Caco-2 (cell line): ENCODE results near the gene USP1. TPM values are rescaled to one million over a fixed set of nuclear protein-coding genes. Genes with fewer than 3 reads are reported as not detected.

ENCODE experiments used
- BruUV-seq: library from RNA; stranded (reverse); fragments of 400-500 nt; replicated peaks from 2 replicates; lab custom pipeline; 2021; lab: Mats Ljungman, UMichigan
- CTCF ChIA-PET: fragments of 300-600 bp; sonication (Branson Sonifier 250); formaldehyde crosslinking; loops from one replicate; lab custom pipeline; 2022; ENCODE audit warnings: antibody characterized with exemption; lab: Charles Lee
- POLR2A ChIA-PET: fragments of 300-600 bp; sonication (Branson Sonifier 250); formaldehyde crosslinking; loops from one replicate; lab custom pipeline; 2022; ENCODE audit warnings: antibody characterized with exemption; lab: Charles Lee
- DNase-seq, 2 experiments: peaks; one replicate each; pipeline versions ENCODE4 v3.0.0 to v3.0.0-alpha.2; 2020 to 2022
- H3K27me3 ChIP-seq: replicated peaks from 2 replicates; pipeline ENCODE4 v1.6.0; 2011; ENCODE audit warnings: low read length; ENCODE audit not compliant: control insufficient read depth, insufficient read depth
- H3K36me3 ChIP-seq: 2 replicates; pipeline ENCODE4 v1.5.1; 2011; ENCODE audit warnings: low read length; ENCODE audit not compliant: control insufficient read depth, insufficient read depth
- H3K4me1 ChIP-seq: fragments of 250-450 bp; sonication (Bioruptor Pico); 2 replicates; pipeline ENCODE4 v1.5.1; 2020; ENCODE audit warnings: mild to moderate bottlenecking
- H3K4me3 ChIP-seq: 2 replicates; pipeline ENCODE4 v1.5.1; 2011; ENCODE audit warnings: low read depth, mild to moderate bottlenecking, control low read depth, low read length
- H3K9me3 ChIP-seq: fragments of 250-450 bp; sonication (Bioruptor Pico); 2 replicates; pipeline ENCODE4 v1.5.1; 2020; ENCODE audit warnings: mild to moderate bottlenecking, moderate library complexity
- H3K27ac Mint-ChIP-seq: one replicate; pipeline ENCODE4 v1.8.0; 2022; ENCODE audit warnings: mixed read lengths; ENCODE audit not compliant: unreplicated experiment
- H3K27me3 Mint-ChIP-seq: one replicate; pipeline ENCODE4 v1.8.0; 2022; ENCODE audit warnings: mixed read lengths; ENCODE audit not compliant: insufficient read depth, unreplicated experiment
- H3K36me3 Mint-ChIP-seq: one replicate; pipeline ENCODE4 v1.8.0; 2022; ENCODE audit warnings: mild to moderate bottlenecking, mixed read lengths; ENCODE audit not compliant: insufficient read depth, unreplicated experiment
- H3K4me1 Mint-ChIP-seq: one replicate; pipeline ENCODE4 v1.8.0; 2022; ENCODE audit warnings: low read depth, mixed read lengths; ENCODE audit not compliant: unreplicated experiment
- H3K4me3 Mint-ChIP-seq: one replicate; pipeline ENCODE4 v1.8.0; 2022; ENCODE audit warnings: mild to moderate bottlenecking, moderate library complexity, mixed read lengths; ENCODE audit not compliant: unreplicated experiment
- H3K9me3 Mint-ChIP-seq: one replicate; pipeline ENCODE4 v1.8.0; 2022; ENCODE audit warnings: mixed read lengths; ENCODE audit not compliant: unreplicated experiment
- intact Hi-C: fragments of 100-400 bp; cut with micrococcal nuclease; formaldehyde crosslinking; loops from one replicate; pipeline ENCODE4 v1.10.0; 2022; ENCODE audit not compliant: unreplicated experiment
- total RNA-seq: library from RNA; stranded (reverse); gene quantifications from 2 replicates; pipeline ENCODE4 v1.2.3, GENCODE V29; 2022
- TF ChIP-seq, protein P1 (sequence below), 2 experiments: fragments of 200-600 bp in 1 of 2; IDR thresholded peaks; 1 replicate in 1 of 2; 2 replicates in 1 of 2; pipeline versions ENCODE4 v1.5.1 to v1.8.0; 2011 to 2022; ENCODE audit warnings: antibody characterized with exemption in 1 of 2, control low read depth in 1 of 2, inconsistent platforms in 1 of 2, low read depth in 1 of 2, low read length in 1 of 2, mild to moderate bottlenecking in 1 of 2, moderate library complexity in 1 of 2; ENCODE audit not compliant: insufficient read depth in 1 of 2, severe bottlenecking in 1 of 2, unreplicated experiment in 1 of 2

The USP1 gene
- total RNA-seq, 1 experiment from 2014 or later: 39.3 TPM

- Histone ChIP-seq H3K4me1 (no peaks in the 10 kb centered on the region), H3K27me3 (no peaks in the 10 kb centered on the region), H3K9me3 (no peaks in the 10 kb centered on the region), H3K4me3 (no peak overlapping the region), H3K36me3 (no peaks in the 10 kb centered on the region)
- no TSS peak for BruUV-seq
- Mint-ChIP-seq H3K9me3 (no peaks in the 10 kb centered on the region), H3K4me3 (no peak overlapping the region), H3K4me1 (no peaks in the 10 kb centered on the region), H3K27me3 (no peaks in the 10 kb centered on the region), H3K36me3 (peaks cover 9% of the 10 kb centered on the region), H3K27ac (no peak overlapping the region)
- no peak for DNase-seq
- POLR2A ChIA-PET: no interaction called here
- TF ChIP-seq, protein P1, sequence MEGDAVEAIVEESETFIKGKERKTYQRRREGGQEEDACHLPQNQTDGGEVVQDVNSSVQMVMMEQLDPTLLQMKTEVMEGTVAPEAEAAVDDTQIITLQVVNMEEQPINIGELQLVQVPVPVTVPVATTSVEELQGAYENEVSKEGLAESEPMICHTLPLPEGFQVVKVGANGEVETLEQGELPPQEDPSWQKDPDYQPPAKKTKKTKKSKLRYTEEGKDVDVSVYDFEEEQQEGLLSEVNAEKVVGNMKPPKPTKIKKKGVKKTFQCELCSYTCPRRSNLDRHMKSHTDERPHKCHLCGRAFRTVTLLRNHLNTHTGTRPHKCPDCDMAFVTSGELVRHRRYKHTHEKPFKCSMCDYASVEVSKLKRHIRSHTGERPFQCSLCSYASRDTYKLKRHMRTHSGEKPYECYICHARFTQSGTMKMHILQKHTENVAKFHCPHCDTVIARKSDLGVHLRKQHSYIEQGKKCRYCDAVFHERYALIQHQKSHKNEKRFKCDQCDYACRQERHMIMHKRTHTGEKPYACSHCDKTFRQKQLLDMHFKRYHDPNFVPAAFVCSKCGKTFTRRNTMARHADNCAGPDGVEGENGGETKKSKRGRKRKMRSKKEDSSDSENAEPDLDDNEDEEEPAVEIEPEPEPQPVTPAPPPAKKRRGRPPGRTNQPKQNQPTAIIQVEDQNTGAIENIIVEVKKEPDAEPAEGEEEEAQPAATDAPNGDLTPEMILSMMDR (IDR thresholded peaks at IDR 0.05; ENCODE audit: insufficient read depth in 1 of 2, low read depth in 1 of 2, low read length in 1 of 2, severe bottlenecking in 1 of 2, unreplicated experiment in 1 of 2): no peak
- intact Hi-C loops: no loop called here
- CTCF ChIA-PET: no interaction called here
These were observed 57.3 kb downstream of the USP1 start for GRCh38 chr1:62494137-62494536.

DNA sequence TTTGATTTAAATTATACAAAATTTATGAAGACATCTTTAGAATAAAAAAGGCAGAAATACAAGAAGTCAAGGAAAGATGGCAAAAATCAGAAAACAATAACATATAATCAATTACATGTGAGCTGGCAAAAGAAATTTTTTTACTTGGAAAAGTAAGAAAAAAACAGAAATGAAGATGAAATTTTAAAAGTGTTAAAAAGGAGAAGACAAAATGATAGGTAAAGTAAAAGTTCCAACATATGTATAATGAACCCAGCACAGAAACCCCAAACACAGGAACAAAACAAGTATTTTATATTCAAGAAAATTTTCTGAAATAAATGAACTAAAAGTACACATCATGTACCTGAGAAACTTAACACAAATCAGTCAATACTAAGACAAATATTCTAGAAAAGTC, 63.4 kb downstream of the USP1 start:
- Mint-ChIP-seq H3K4me1 (no peaks in the 10 kb centered on the region), H3K27ac (no peak overlapping the region), H3K27me3 (no peaks in the 10 kb centered on the region), H3K9me3 (no peaks in the 10 kb centered on the region), H3K4me3 (no peak overlapping the region), H3K36me3 (peaks cover 9% of the 10 kb centered on the region)
- ChIA-PET POLR2A (no interaction called here), CTCF (no interaction called here)
- Histone ChIP-seq H3K4me3 (no peak overlapping the region), H3K27me3 (no peaks in the 10 kb centered on the region), H3K4me1 (no peaks in the 10 kb centered on the region), H3K36me3 (no peaks in the 10 kb centered on the region), H3K9me3 (no peaks in the 10 kb centered on the region)
- BruUV-seq: no TSS peak
- DNase-seq: no peak
- intact Hi-C loops: no loop called here
- TF ChIP-seq, protein P1 (IDR thresholded peaks at IDR 0.05; ENCODE audit: insufficient read depth in 1 of 2, low read depth in 1 of 2, low read length in 1 of 2, severe bottlenecking in 1 of 2, unreplicated experiment in 1 of 2): no peak

Other genes with a start within 250 kb of the USP1 start
- gene L1TD1, start 242.2 kb upstream of the USP1 start, total RNA-seq: 0.29 and 0.56 TPM in 2 replicates
- gene KANK4, start 117.6 kb upstream of the USP1 start, total RNA-seq: 18.9 and 21.5 TPM in 2 replicates
- 0.77 and 0.86 TPM in 2 replicates for gene ANGPTL3, start 160.5 kb downstream of the USP1 start, total RNA-seq